ENCODE measurements around the gene JUNB. TPM values are rescaled to one million over a fixed set of nuclear protein-coding genes. Genes with fewer than 3 reads are reported as not detected.

Gene JUNB
- total RNA-seq, 4 donors from 2014 or later: 386 to 857 (median 664) TPM

DNA sequence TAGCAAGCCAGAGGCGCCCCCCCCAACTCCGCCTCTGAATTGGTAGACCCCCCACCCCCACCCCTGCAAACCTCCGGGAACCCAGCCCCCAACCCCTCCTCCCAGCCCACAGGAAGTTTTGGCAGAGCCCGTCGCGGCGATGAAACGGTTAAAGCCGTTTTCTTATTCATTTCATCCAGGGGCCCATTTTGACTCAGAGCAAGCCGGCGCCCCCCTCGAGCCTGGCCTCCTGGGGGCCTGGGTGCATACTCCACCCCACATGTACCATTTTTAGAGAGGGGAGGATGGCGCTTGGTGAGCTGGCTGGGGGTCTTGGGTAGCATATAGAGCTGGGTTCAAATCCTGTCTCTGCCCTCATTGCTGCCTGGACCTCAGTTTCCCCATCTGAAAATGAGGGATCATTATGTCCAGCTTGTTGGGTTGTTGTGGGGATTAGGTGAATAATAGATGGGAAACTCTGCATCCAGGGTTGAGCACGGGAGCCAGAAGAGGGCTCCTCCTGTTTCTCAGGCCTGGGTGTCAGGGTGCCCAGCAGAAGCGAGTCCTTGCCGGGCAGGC, 7.9 kb upstream of the JUNB start:
- in situ Hi-C loops (cut with MboI; ENCODE audit: low pct_ligation_motif_present in 1 of 4, low pct_unique_long_range_greater_than_20kb in 1 of 4, low sequenced_read_pairs in 3 of 4): no loop called here
- Histone ChIP-seq H3K36me3 (no peaks in the 10 kb centered on the region), H3K4me1 (peaks cover 50 to 81% (median 73%) of the 10 kb centered on the region in 4 donors), H3K4me3 (peak overlapping the region in 2 of 4 donors; percentile 46 to 50), H3K9me3 (no peaks in the 10 kb centered on the region), H3K27me3 (no peaks in the 10 kb centered on the region), H3K27ac (peak overlapping the region; percentile 97 to 99 (median 98))
- TF ChIP-seq POLR2AphosphoS5 (IDR thresholded peaks at IDR 0.05): no peak
- TF ChIP-seq, protein P1, sequence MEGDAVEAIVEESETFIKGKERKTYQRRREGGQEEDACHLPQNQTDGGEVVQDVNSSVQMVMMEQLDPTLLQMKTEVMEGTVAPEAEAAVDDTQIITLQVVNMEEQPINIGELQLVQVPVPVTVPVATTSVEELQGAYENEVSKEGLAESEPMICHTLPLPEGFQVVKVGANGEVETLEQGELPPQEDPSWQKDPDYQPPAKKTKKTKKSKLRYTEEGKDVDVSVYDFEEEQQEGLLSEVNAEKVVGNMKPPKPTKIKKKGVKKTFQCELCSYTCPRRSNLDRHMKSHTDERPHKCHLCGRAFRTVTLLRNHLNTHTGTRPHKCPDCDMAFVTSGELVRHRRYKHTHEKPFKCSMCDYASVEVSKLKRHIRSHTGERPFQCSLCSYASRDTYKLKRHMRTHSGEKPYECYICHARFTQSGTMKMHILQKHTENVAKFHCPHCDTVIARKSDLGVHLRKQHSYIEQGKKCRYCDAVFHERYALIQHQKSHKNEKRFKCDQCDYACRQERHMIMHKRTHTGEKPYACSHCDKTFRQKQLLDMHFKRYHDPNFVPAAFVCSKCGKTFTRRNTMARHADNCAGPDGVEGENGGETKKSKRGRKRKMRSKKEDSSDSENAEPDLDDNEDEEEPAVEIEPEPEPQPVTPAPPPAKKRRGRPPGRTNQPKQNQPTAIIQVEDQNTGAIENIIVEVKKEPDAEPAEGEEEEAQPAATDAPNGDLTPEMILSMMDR (IDR thresholded peaks at IDR 0.05): no peak
- TF ChIP-seq POLR2A (IDR thresholded peaks at IDR 0.05): no peak
- no peak for TF ChIP-seq EP300 (IDR thresholded peaks at IDR 0.05; ENCODE audit: low read depth)
- WGBS, 2 donors (ENCODE audit: low coverage in 1 of 2): 6 to 20% methylated on average over 1 to 12 of the region's 16 CpGs
- intact Hi-C loops (cut with DNase I; ENCODE audit: low total_unique reads): loop anchor here (10.0 kb wide), 1 partner anchor 371 kb away; the partner anchor contains the start of genes IER2 and STX10
- no peak for DNase-seq

GRCh38 chr19:12783849-12784393, 7.4 kb upstream of the JUNB start:
- in situ Hi-C loops (cut with MboI; ENCODE audit: low pct_ligation_motif_present in 1 of 4, low pct_unique_long_range_greater_than_20kb in 1 of 4, low sequenced_read_pairs in 3 of 4): no loop called here

GRCh38 chr19:12784394-12784870, 6.9 kb upstream of the JUNB start:
- intact Hi-C loops (cut with DNase I; ENCODE audit: low total_unique reads): loop anchor here (10.0 kb wide), 1 partner anchor 370 kb away; the partner anchor contains the start of genes IER2 and STX10
- Histone ChIP-seq H3K9me3 (no peaks in the 10 kb centered on the region), H3K36me3 (no peaks in the 10 kb centered on the region), H3K4me1 (peaks cover 46 to 81% (median 74%) of the 10 kb centered on the region in 4 donors), H3K27me3 (no peaks in the 10 kb centered on the region), H3K4me3 (no peak overlapping the region), H3K27ac (peak overlapping the region; percentile 97 to 99 (median 98))
- in situ Hi-C loops (cut with MboI; ENCODE audit: low pct_ligation_motif_present in 1 of 4, low pct_unique_long_range_greater_than_20kb in 1 of 4, low sequenced_read_pairs in 3 of 4): no loop called here
- DNase-seq: no peak
- 43% methylated on average over 10 of the region's 10 CpGs; no CpG with 5 or more reads in 1 of the 2 donors for WGBS, 2 donors (ENCODE audit: low coverage in 1 of 2)
- TF ChIP-seq, protein P1 (IDR thresholded peaks at IDR 0.05): no peak
- TF ChIP-seq POLR2AphosphoS5 (IDR thresholded peaks at IDR 0.05): no peak
- TF ChIP-seq POLR2A (IDR thresholded peaks at IDR 0.05): no peak
- no peak for TF ChIP-seq EP300 (IDR thresholded peaks at IDR 0.05; ENCODE audit: low read depth)

More at GRCh38 chr19:12783849-12784393, 7.4 kb upstream of the JUNB start:
- H3K27me3 ChIP-seq: no peaks in the 10 kb centered on the region
- peaks cover 48 to 81% (median 73%) of the 10 kb centered on the region in 4 donors for H3K4me1 ChIP-seq
- peak; percentile 73 for DNase-seq
- intact Hi-C loops (cut with DNase I; ENCODE audit: low total_unique reads): loop anchor here (10.0 kb wide), 1 partner anchor 371 kb away; the partner anchor contains the start of genes IER2 and STX10
- TF ChIP-seq POLR2AphosphoS5 (IDR thresholded peaks at IDR 0.05) (peak in 1 of 3 donors; percentile 42), POLR2A (IDR thresholded peaks at IDR 0.05) (no peak), EP300 (IDR thresholded peaks at IDR 0.05; ENCODE audit: low read depth) (no peak)
- TF ChIP-seq, protein P1 (IDR thresholded peaks at IDR 0.05): no peak
- H3K4me3 ChIP-seq: peak overlapping the region in 1 of 4 donors; percentile 50
- WGBS, 2 donors (ENCODE audit: low coverage in 1 of 2): 19% methylated on average over 19 of the region's 19 CpGs; no CpG with 5 or more reads in 1 of the 2 donors
- peak overlapping the region; percentile 97 to 99 (median 98) for H3K27ac ChIP-seq
- H3K36me3 ChIP-seq: no peaks in the 10 kb centered on the region
- no peaks in the 10 kb centered on the region for H3K9me3 ChIP-seq

GRCh38 chr19:12784871-12785430, 6.3 kb upstream of the JUNB start:
- Histone ChIP-seq H3K4me1 (peaks cover 46 to 77% (median 71%) of the 10 kb centered on the region in 4 donors), H3K36me3 (no peaks in the 10 kb centered on the region), H3K27ac (peak overlapping the region; percentile 97 to 99 (median 98)), H3K9me3 (no peaks in the 10 kb centered on the region), H3K4me3 (no peak overlapping the region), H3K27me3 (no peaks in the 10 kb centered on the region)
- DNase-seq: no peak
- TF ChIP-seq, protein P1 (IDR thresholded peaks at IDR 0.05): no peak
- TF ChIP-seq POLR2A (IDR thresholded peaks at IDR 0.05): no peak
- TF ChIP-seq POLR2AphosphoS5 (IDR thresholded peaks at IDR 0.05): no peak
- TF ChIP-seq EP300 (IDR thresholded peaks at IDR 0.05; ENCODE audit: low read depth): no peak
- in situ Hi-C loops (cut with MboI; ENCODE audit: low pct_ligation_motif_present in 1 of 4, low pct_unique_long_range_greater_than_20kb in 1 of 4, low sequenced_read_pairs in 3 of 4): no loop called here
- WGBS, 2 donors (ENCODE audit: low coverage in 1 of 2): 40 to 60% methylated on average over 1 to 5 of the region's 5 CpGs
- intact Hi-C loops (cut with DNase I; ENCODE audit: low total_unique reads): loop anchor here (10.0 kb wide), 1 partner anchor 370 kb away; the partner anchor contains the start of genes IER2 and STX10

All from transverse colon (tissue), 4 donors.